KG1 (cell line): ENCODE results near the gene NT5DC1.

Experiments
- DNase-seq: peaks from one replicate; lab custom pipeline; 2025; lab: John Stamatoyannopoulos, UW

Gene NT5DC1

GRCh38 chr6:116192786-116193185 is 92.1 kb downstream of the NT5DC1 start:
- no peak for DNase-seq

DNA sequence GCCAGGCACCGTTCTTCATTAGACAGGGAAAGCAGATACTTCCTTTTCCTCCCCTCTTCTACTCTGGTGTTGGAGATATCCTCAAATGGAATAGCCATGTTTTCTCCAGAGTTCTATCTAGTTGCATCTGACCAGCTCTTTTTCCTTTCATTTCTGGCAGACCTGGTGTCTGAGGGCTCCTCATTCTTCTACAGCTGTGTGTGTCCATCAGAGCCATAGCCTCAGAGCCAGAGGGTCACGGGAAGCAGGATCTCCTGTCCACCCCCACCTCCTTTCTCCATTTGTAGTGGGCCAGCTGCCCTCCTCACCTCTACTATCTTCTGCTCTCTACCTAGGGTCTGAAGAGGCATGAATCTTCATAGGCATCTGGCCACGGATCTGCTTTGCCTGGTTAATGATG is 96.2 kb downstream of the NT5DC1 start:
- DNase-seq, result no peak

DNA sequence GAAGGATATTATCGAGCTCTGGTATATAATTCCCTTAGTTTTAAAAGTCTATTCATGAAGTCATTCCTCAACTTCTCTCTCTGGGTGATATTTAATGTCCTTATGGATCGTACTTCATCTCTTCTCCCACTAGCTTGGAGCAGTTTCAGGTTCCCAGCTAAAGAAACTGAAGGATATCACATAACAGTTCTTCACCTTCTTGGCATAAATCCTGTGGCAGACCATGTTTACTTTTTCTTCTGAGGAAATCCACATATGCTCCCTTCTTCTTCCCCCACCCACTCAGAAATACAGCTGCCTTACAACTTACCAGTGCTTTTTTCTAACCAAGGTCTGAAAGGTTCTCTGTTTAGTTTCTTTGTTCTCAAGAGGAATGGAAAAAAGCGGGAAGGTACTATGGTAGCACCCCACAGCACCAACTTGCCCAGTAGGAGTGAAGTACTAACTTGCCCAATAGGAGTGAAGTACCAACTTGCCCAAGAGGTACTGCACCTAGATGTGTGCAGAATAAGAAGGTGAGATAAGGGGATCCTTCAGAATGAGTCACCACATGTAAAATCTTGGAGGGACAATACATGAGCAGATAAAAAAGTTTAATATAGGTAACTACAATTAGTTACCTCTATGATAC is 100.1 kb downstream of the NT5DC1 start:
- no peak for DNase-seq

GRCh38 chr6:116201538-116201937 is 100.9 kb downstream of the NT5DC1 start:
- no peak for DNase-seq

- no peak for DNase-seq
These were observed 104.6 kb downstream of the NT5DC1 start for GRCh38 chr6:116205281-116205680.

GRCh38 chr6:116206231-116206903 is 105.7 kb downstream of the NT5DC1 start:
- no peak for DNase-seq

DNA sequence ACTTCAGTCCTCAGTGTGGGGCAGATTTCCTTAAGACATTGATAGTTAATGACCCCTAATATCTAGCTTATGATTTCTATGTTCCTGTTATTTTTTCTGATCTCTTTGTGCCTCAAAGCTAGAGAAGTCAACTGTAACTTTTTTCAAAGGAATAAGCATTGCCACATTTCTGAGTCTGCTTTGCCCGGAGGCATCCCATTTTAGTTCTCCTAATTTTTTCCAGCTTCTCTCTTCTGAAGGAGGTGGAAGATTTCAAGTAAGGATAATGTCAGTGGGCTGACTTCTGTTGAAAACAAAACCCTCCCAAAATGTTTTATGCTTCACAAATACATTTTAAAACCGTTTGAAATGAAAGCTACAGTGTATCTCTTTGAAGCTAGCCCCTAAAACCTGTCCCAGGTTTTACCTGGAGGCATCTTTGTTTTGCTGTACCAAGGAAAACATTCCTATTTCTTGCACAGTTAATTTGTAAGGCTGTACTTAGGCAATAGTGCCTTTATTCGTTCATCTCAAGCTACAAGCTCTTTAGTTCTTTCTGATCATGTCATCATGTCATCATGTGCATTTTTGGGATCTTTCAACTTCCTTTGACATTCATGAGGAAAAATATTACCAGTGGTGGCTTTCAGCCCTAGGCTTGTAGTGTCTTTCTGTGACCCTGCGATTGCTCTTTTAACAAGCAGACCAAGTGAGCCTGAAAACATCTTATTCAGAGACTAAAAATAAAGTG is 107.6 kb downstream of the NT5DC1 start:
- no peak for DNase-seq

DNA sequence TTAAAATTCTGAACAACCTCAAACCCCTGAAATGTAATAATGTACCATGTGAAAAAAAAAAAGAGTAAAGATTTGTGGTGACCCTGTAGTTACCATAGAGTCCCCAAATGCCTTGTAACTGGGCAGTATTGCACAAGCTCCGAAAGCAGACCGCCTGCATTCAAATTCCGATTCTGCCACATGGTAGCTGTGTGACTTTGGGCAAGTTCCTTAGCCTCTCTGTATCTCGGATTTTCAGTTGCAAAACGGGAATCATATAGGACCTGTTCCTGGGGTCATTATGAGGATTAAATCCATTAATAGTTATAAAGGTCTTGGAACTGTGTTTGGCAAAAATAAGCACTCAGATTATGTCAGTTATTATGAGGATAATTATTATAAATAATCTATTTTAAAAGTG is 109.7 kb downstream of the NT5DC1 start:
- DNase-seq, result no peak

- DNase-seq, result no peak
These were observed 110.2 kb downstream of the NT5DC1 start for GRCh38 chr6:116210750-116211425.

GRCh38 chr6:116214681-116215080 is 114.0 kb downstream of the NT5DC1 start:
- no peak for DNase-seq

DNA sequence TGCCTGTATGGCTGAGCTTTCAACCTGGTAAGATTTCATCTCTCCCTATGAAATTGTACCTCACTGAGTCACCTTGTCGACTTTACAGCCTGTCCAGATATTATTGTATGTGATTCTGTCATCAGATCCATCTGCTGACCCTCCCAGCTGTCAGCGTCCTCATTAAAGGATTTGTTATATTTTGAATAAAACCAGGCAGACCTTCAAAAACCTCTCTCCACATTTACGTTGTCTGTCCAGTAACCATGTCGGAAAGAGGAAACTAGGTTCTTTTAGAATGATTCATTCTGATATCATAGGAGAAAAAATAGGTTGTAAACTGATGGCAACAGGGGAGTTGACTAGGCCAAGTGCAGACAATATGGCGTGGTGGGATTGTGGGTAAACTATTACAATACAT is 114.8 kb downstream of the NT5DC1 start:
- DNase-seq, result no peak

- no peak for DNase-seq
These were observed 116.4 kb downstream of the NT5DC1 start for GRCh38 chr6:116217069-116217468.

DNA sequence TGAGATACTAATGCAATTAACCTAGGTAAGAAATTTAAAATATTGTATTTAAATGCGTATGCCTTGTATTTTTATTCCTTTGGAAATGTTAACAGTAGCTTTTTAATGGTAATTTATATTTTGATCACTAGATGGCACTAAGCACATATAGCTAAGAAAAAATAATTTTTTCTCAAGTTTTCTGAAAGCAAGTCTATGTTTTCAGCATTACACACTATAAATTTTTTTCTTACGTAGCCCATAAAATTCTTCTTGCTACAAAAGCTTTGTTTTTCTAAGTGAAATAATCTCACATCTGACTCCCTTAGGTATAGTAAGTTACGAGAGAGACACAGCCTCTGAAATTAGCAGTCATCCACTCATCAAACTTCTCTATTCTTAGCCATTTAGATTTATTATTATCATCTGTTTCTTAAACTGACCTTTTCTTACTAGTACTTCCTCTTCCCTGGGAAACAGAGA is 117.5 kb downstream of the NT5DC1 start:
- peak; percentile 14 for DNase-seq

GRCh38 chr6:116218866-116219265 is 118.2 kb downstream of the NT5DC1 start:
- no peak for DNase-seq

DNA sequence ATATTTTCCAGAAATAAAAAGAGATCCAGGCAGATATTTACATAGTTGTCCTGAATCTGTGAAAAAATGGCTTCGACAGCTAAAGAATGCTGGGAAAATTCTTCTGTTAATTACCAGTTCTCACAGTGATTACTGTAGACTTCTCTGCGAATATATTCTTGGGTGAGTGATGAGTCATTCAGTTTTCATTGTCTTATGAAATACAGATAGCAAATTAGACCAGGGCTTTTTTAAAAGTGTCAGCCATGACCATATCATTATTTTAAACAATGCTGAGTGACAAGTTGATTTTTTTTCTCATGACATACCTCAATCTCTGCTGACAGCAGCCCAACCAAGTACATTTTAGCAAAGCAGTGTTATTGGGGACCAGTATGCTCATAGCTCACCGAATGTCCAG is 120.4 kb downstream of the NT5DC1 start:
- DNase-seq, result no peak

- no peak for DNase-seq
These were observed 121.3 kb downstream of the NT5DC1 start for GRCh38 chr6:116221911-116222310.

GRCh38 chr6:116223355-116223754 is 122.7 kb downstream of the NT5DC1 start:
- DNase-seq, result no peak

DNA sequence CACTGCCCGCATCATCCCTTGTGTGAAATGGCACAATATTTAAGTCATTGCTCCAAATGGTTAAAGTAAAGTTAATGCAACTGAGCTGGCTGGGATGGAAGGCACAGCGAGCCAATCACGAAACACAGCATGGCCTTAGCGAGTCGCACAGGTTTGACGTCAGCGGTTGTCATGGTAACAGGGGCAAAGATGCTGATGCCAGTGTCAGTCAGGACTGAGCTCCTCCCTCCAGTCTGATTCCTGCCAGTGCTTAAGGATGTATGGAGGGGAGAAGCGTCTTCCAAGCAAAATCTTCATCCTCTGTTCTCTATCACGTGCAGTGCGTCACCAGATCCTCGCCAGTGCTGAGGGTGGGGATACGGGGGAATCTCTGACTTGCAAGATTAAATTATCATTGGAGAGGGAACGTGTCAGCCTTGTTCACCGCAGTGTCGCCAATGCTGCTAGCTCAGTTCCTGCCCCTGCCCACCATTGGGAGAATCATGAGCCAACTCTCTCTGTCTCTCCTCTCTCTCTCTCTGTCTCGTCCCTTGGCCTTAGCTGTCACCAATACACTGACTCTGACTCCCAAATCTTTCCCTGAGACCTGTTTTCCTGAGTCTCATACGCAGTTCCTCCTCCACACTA is 128.7 kb downstream of the NT5DC1 start:
- no peak for DNase-seq

GRCh38 chr6:116234689-116235088 is 134.0 kb downstream of the NT5DC1 start:
- DNase-seq, result no peak

GRCh38 chr6:116238083-116238482 is 137.4 kb downstream of the NT5DC1 start:
- DNase-seq, result no peak

- DNase-seq, result no peak
These were observed 138.6 kb downstream of the NT5DC1 start for GRCh38 chr6:116239256-116239655.

GRCh38 chr6:116239856-116240255 is 139.2 kb downstream of the NT5DC1 start:
- no peak for DNase-seq
